NB4 (cell line): ENCODE data around the gene IRF2BP2.

ENCODE experiments used
- POLR2A ChIP-seq: IDR thresholded peaks from 2 replicates; pipeline ENCODE4 v1.6.1; 2011; ENCODE audit warnings: mild to moderate bottlenecking; ENCODE audit not compliant: insufficient read length; ENCODE audit errors: extremely low read depth
- TF ChIP-seq, protein P1 (sequence below): IDR thresholded peaks from one replicate; pipeline ENCODE4 v1.5.1; 2012; ENCODE audit warnings: low read depth, low read length
- TF ChIP-seq, protein P2 (sequence below): IDR thresholded peaks from 2 replicates; pipeline ENCODE4 v1.6.1; 2011; ENCODE audit warnings: low read depth, low read length

DNA sequence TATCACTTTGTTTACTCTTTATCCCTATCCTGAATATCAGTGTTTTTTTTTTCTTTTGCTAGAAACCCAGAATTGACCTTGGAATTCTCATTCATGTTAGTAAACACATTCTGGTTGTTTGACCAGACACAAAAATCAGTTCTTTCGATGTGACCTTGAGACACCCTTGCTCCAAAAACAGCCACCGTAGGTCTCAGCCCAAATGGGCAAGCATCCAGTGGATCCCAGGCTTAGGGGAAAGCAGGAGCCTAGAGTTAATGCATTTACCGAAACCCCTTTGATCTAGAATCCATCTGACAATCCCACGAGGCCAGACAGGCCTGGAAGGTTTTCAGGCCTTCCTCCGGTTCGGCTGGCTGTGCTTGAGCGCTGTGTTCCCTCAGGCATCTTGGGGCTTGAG is 47.6 kb downstream of the IRF2BP2 start:
- TF ChIP-seq POLR2A, result no peak
- TF ChIP-seq, protein P1, sequence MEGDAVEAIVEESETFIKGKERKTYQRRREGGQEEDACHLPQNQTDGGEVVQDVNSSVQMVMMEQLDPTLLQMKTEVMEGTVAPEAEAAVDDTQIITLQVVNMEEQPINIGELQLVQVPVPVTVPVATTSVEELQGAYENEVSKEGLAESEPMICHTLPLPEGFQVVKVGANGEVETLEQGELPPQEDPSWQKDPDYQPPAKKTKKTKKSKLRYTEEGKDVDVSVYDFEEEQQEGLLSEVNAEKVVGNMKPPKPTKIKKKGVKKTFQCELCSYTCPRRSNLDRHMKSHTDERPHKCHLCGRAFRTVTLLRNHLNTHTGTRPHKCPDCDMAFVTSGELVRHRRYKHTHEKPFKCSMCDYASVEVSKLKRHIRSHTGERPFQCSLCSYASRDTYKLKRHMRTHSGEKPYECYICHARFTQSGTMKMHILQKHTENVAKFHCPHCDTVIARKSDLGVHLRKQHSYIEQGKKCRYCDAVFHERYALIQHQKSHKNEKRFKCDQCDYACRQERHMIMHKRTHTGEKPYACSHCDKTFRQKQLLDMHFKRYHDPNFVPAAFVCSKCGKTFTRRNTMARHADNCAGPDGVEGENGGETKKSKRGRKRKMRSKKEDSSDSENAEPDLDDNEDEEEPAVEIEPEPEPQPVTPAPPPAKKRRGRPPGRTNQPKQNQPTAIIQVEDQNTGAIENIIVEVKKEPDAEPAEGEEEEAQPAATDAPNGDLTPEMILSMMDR, result no peak
- TF ChIP-seq, protein P2, sequence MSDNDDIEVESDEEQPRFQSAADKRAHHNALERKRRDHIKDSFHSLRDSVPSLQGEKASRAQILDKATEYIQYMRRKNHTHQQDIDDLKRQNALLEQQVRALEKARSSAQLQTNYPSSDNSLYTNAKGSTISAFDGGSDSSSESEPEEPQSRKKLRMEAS, result no peak
